BLaER1 (cell line): ENCODE measurements around the gene CPVL.

Source experiments
- H3K27ac ChIP-seq: shearing (Covaris generic); formaldehyde crosslinking; 2 replicates; pipeline ENCODE4 v1.8.1; 2022
- H3K27me3 ChIP-seq: shearing (Covaris generic); formaldehyde crosslinking; 2 replicates; pipeline ENCODE4 v1.8.1; 2022
- H3K36me3 ChIP-seq: shearing (Covaris generic); formaldehyde crosslinking; 2 replicates; pipeline ENCODE4 v1.8.1; 2022
- H3K4me1 ChIP-seq: shearing (Covaris generic); formaldehyde crosslinking; 2 replicates; pipeline ENCODE4 v1.8.1; 2022
- H3K4me2 ChIP-seq: shearing (Covaris generic); formaldehyde crosslinking; 2 replicates; pipeline ENCODE4 v1.8.1; 2022
- H3K4me3 ChIP-seq: shearing (Covaris generic); formaldehyde crosslinking; 2 replicates; pipeline ENCODE4 v1.8.1; 2022
- H3K9ac ChIP-seq: shearing (Covaris generic); formaldehyde crosslinking; 2 replicates; pipeline ENCODE4 v1.8.1; 2022
- H3K9me3 ChIP-seq: shearing (Covaris generic); formaldehyde crosslinking; 2 replicates; pipeline ENCODE4 v1.8.1; 2022
- H4K20me1 ChIP-seq: shearing (Covaris generic); formaldehyde crosslinking; 2 replicates; pipeline ENCODE4 v1.8.1; 2022
- Cebpa-rat ChIP-seq: shearing (Covaris generic); IDR thresholded peaks from 2 replicates; pipeline ENCODE4 v1.8.1; 2022

Gene CPVL

DNA sequence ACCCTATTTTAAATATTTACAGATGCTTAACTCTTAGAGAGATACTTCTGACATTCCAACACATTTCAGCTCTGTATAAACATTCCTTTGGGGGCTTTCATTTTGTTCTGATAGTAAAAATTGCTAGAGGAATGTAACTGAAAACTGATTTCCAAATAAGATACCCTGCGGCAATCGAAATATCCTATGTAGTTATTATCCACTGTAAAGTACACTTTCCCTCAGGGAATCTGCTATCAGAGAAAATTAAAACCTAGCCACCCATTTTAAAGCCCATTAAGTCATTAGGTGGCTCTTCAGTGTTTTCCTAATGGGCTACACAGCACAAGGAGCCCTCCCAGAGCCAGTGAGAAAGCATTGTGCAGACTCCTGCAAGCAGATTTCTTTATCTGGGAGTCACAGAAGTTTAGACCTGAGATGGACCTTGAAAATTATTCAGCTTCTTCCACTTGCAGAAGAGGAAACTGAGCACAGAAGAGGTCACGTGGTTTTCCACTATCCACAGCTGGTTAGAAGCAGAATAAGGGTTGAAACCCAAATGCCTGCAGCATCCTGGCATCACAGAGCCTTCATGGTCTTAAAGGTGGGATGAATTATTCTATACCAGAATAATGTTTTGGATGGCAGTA lies 12.6 kb upstream of the CPVL start:
- Histone ChIP-seq H3K9ac (no peak overlapping the region), H3K27me3 (no peaks in the 10 kb centered on the region), H3K36me3 (no peaks in the 10 kb centered on the region), H3K9me3 (0 out of 2 replicates have a peak, but pooled peaks cover 5% of the 10 kb centered on the region), H3K4me2 (no peak overlapping the region), H3K27ac (no peak overlapping the region), H3K4me3 (no peak overlapping the region), H4K20me1 (no peaks in the 10 kb centered on the region), H3K4me1 (peaks cover 7% of the 10 kb centered on the region)
- TF ChIP-seq Cebpa-rat: no peak

GRCh38 chr7:29156907-29157452 lies 10.6 kb upstream of the CPVL start:
- H3K36me3 ChIP-seq: no peaks in the 10 kb centered on the region
- H3K27ac ChIP-seq: no peak overlapping the region
- H4K20me1 ChIP-seq: no peaks in the 10 kb centered on the region
- H3K4me1 ChIP-seq: peaks cover 7% of the 10 kb centered on the region
- no peak overlapping the region for H3K4me3 ChIP-seq
- no peak overlapping the region for H3K9ac ChIP-seq
- peak overlapping the region; percentile 40 for H3K4me2 ChIP-seq
- no peak for TF ChIP-seq Cebpa-rat
- 0 out of 2 replicates have a peak, but pooled peaks cover 5% of the 10 kb centered on the region for H3K9me3 ChIP-seq
- no peaks in the 10 kb centered on the region for H3K27me3 ChIP-seq

GRCh38 chr7:29154076-29154475 lies 7.7 kb upstream of the CPVL start:
- Histone ChIP-seq H3K9ac (no peak overlapping the region), H3K9me3 (0 out of 2 replicates have a peak, but pooled peaks cover 5% of the 10 kb centered on the region), H3K4me1 (peaks cover 7% of the 10 kb centered on the region), H4K20me1 (no peaks in the 10 kb centered on the region), H3K27me3 (no peaks in the 10 kb centered on the region), H3K4me2 (no peak overlapping the region), H3K36me3 (no peaks in the 10 kb centered on the region), H3K27ac (no peak overlapping the region), H3K4me3 (no peak overlapping the region)
- no peak for TF ChIP-seq Cebpa-rat

GRCh38 chr7:29150856-29151255 lies 4.5 kb upstream of the CPVL start:
- no peak overlapping the region for H3K27ac ChIP-seq
- H3K36me3 ChIP-seq: no peaks in the 10 kb centered on the region
- TF ChIP-seq Cebpa-rat: no peak
- H3K9me3 ChIP-seq: 0 out of 2 replicates have a peak, but pooled peaks cover 9% of the 10 kb centered on the region
- no peak overlapping the region for H3K4me2 ChIP-seq
- no peaks in the 10 kb centered on the region for H4K20me1 ChIP-seq
- no peaks in the 10 kb centered on the region for H3K4me1 ChIP-seq
- H3K27me3 ChIP-seq: no peaks in the 10 kb centered on the region
- H3K9ac ChIP-seq: no peak overlapping the region
- no peak overlapping the region for H3K4me3 ChIP-seq

DNA sequence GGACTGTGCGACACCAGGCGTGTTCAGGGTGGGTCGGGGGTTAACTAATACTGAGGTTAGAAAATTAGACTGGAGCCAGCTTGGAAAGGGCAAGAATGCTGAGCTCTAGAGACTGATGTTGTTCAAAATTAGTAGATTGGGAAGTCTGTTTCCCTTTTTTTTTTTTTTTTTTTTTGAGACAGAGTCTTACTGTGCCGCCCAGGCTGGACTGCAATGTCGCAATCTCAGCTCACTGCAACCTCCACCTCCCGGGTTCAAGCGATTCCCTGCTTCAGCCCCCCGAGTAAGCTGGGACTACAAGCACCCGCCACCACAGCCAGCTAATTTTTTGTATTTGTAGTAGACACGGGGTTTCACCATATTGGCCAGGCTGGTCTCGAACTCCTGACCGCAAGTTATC lies 2.7 kb upstream of the CPVL start:
- Histone ChIP-seq H3K4me1 (no peaks in the 10 kb centered on the region), H3K9me3 (0 out of 2 replicates have a peak, but pooled peaks cover 4% of the 10 kb centered on the region), H3K9ac (no peak overlapping the region), H3K4me2 (no peak overlapping the region), H3K4me3 (no peak overlapping the region), H3K27ac (no peak overlapping the region), H3K36me3 (no peaks in the 10 kb centered on the region), H3K27me3 (no peaks in the 10 kb centered on the region), H4K20me1 (no peaks in the 10 kb centered on the region)
- no peak for TF ChIP-seq Cebpa-rat

GRCh38 chr7:29147821-29148220 lies 1.5 kb upstream of the CPVL start:
- H3K4me2 ChIP-seq: no peak overlapping the region
- H3K4me3 ChIP-seq: no peak overlapping the region
- no peak for TF ChIP-seq Cebpa-rat
- H3K9ac ChIP-seq: no peak overlapping the region
- 0 out of 2 replicates have a peak, but pooled peaks cover 4% of the 10 kb centered on the region for H3K9me3 ChIP-seq
- H3K4me1 ChIP-seq: no peaks in the 10 kb centered on the region
- H4K20me1 ChIP-seq: no peaks in the 10 kb centered on the region
- no peaks in the 10 kb centered on the region for H3K27me3 ChIP-seq
- no peaks in the 10 kb centered on the region for H3K36me3 ChIP-seq
- H3K27ac ChIP-seq: no peak overlapping the region

- no peak overlapping the region for H3K4me2 ChIP-seq
- no peak overlapping the region for H3K4me3 ChIP-seq
- H3K36me3 ChIP-seq: no peaks in the 10 kb centered on the region
- no peak for TF ChIP-seq Cebpa-rat
- H3K9me3 ChIP-seq: 0 out of 2 replicates have a peak, but pooled peaks cover 4% of the 10 kb centered on the region
- H3K27ac ChIP-seq: no peak overlapping the region
- H3K9ac ChIP-seq: no peak overlapping the region
- no peaks in the 10 kb centered on the region for H3K27me3 ChIP-seq
- H4K20me1 ChIP-seq: no peaks in the 10 kb centered on the region
- no peaks in the 10 kb centered on the region for H3K4me1 ChIP-seq
Measured at GRCh38 chr7:29146888-29147609, 712 bp upstream of the CPVL start.

- Histone ChIP-seq H3K4me3 (no peak overlapping the region), H3K36me3 (no peaks in the 10 kb centered on the region), H3K27ac (no peak overlapping the region), H3K4me1 (no peaks in the 10 kb centered on the region), H3K9me3 (0 out of 2 replicates have a peak, but pooled peaks cover 4% of the 10 kb centered on the region), H3K9ac (no peak overlapping the region), H3K4me2 (no peak overlapping the region), H4K20me1 (no peaks in the 10 kb centered on the region), H3K27me3 (no peaks in the 10 kb centered on the region)
- TF ChIP-seq Cebpa-rat: no peak
Measured at GRCh38 chr7:29145553-29146056, 732 bp downstream of the CPVL start.

DNA sequence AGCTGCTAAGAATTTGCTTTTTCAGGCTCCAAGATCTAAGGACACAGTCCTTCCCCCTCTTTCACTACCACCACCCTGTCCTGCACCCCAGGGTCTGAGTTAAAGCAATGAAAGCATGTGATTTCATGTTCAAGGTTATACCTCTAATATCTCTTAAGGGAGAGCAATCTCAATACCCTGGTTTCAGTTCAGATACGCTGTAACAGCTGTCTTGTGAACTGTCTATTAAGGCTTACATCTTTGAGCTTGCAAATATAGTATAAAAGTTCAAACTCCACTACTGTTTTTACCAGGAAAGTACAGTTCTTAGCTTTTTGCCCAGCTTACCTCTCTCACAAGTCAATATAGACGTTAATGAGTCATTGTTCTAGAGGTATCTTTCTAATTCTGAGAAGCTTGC lies 2.6 kb downstream of the CPVL start:
- no peak for TF ChIP-seq Cebpa-rat
- Histone ChIP-seq H3K9ac (no peak overlapping the region), H3K36me3 (no peaks in the 10 kb centered on the region), H3K4me3 (no peak overlapping the region), H3K4me1 (no peaks in the 10 kb centered on the region), H3K9me3 (0 out of 2 replicates have a peak, but pooled peaks cover 4% of the 10 kb centered on the region), H3K27ac (no peak overlapping the region), H3K4me2 (no peak overlapping the region), H4K20me1 (no peaks in the 10 kb centered on the region), H3K27me3 (no peaks in the 10 kb centered on the region)
